GM23338 (cell line): ENCODE results near the gene TRPC6. TPM values are rescaled to one million over a fixed set of nuclear protein-coding genes. Genes with fewer than 3 reads are reported as not detected.
A peak's percentile ranks its signal among the peaks of the same experiment; 100 is the strongest.

Experiments
- ATAC-seq: fragments of 200-7000 bp; cut with Tn5 transposase; 3 replicates; pipeline ENCODE4 v1.9.1; 2020
- DNase-seq: peaks from one replicate; pipeline ENCODE4 v3.0.0-alpha.2; 2015; ENCODE audit warnings: low spot score
- H2AFZ ChIP-seq: fragments of 200-600 bp; sonication (generic); 2 replicates; pipeline ENCODE4 v1.8.0; 2016; ENCODE audit warnings: antibody characterized with exemption, mild to moderate bottlenecking, moderate library complexity
- H3F3A ChIP-seq: fragments of 200-600 bp; sonication (generic); replicated peaks from 2 replicates; pipeline ENCODE4 v1.8.0; 2017; ENCODE audit warnings: antibody characterized with exemption, mixed run types, low read depth
- H3K27ac ChIP-seq: fragments of 200-600 bp; sonication (generic); 2 replicates; pipeline ENCODE4 v1.6.1; 2016; ENCODE audit warnings: low read depth
- H3K27me3 ChIP-seq: fragments of 200-600 bp; sonication (generic); 2 replicates; pipeline ENCODE4 v1.8.0; 2016; ENCODE audit warnings: mild to moderate bottlenecking, mixed run types, moderate library complexity; ENCODE audit not compliant: insufficient read depth
- H3K36me3 ChIP-seq: fragments of 200-600 bp; sonication (generic); 2 replicates; pipeline ENCODE4 v1.8.0; 2016; ENCODE audit warnings: mild to moderate bottlenecking; ENCODE audit not compliant: insufficient read depth
- H3K4me1 ChIP-seq: fragments of 200-600 bp; sonication (generic); 2 replicates; pipeline ENCODE4 v1.8.0; 2016; ENCODE audit warnings: mild to moderate bottlenecking, moderate library complexity; ENCODE audit not compliant: insufficient read depth
- H3K4me2 ChIP-seq: fragments of 200-600 bp; sonication (generic); 2 replicates; pipeline ENCODE4 v1.7.1; 2017; ENCODE audit warnings: mixed run types
- H3K4me3 ChIP-seq: fragments of 200-600 bp; sonication (generic); 2 replicates; pipeline ENCODE4 v1.6.1; 2016; ENCODE audit warnings: mixed run types
- H3K79me2 ChIP-seq: fragments of 200-600 bp; sonication (generic); replicated peaks from 2 replicates; pipeline ENCODE4 v1.8.0; 2017; ENCODE audit warnings: mild to moderate bottlenecking; ENCODE audit not compliant: insufficient read depth
- H3K9me2 ChIP-seq: fragments of 200-600 bp; sonication (generic); 2 replicates; pipeline ENCODE4 v1.8.0; 2017; ENCODE audit not compliant: insufficient read depth
- H4K20me1 ChIP-seq: fragments of 200-600 bp; sonication (generic); replicated peaks from 2 replicates; pipeline ENCODE4 v1.8.0; 2017; ENCODE audit warnings: mild to moderate bottlenecking; ENCODE audit not compliant: insufficient read depth
- H3K27ac Mint-ChIP-seq: 2 replicates; pipeline ENCODE4 v1.8.0; 2020; ENCODE audit warnings: inconsistent platforms, mild to moderate bottlenecking, moderate library complexity, mixed read lengths
- H3K27me3 Mint-ChIP-seq: 3 replicates; pipeline ENCODE4 v1.8.0; 2022; ENCODE audit warnings: low read depth, mild to moderate bottlenecking, moderate library complexity, mixed read lengths, inconsistent platforms; ENCODE audit not compliant: insufficient read depth, poor library complexity
- H3K36me3 Mint-ChIP-seq: 3 replicates; pipeline ENCODE4 v1.8.0; 2021; ENCODE audit warnings: low read depth, mild to moderate bottlenecking, inconsistent platforms, moderate library complexity, mixed read lengths
- H3K4me1 Mint-ChIP-seq: 3 replicates; pipeline ENCODE4 v1.8.0; 2020; ENCODE audit warnings: mild to moderate bottlenecking, inconsistent platforms, mixed read lengths
- H3K4me3 Mint-ChIP-seq: 3 replicates; pipeline ENCODE4 v1.8.0; 2021; ENCODE audit warnings: moderate library complexity, mild to moderate bottlenecking, inconsistent platforms, mixed read lengths
- H3K9me3 Mint-ChIP-seq: 3 replicates; pipeline ENCODE4 v1.8.0; 2020; ENCODE audit warnings: moderate library complexity, mild to moderate bottlenecking, inconsistent platforms, mixed read lengths
- CREB1 ChIP-seq: fragments of 250-450 bp; sonication (Bioruptor Pico); IDR thresholded peaks from 2 replicates; pipeline ENCODE4 v1.5.0; 2020; ENCODE audit warnings: low read depth, mild to moderate bottlenecking, moderate library complexity
- EZH2phosphoT487 ChIP-seq: fragments of 200-600 bp; sonication (generic); IDR thresholded peaks from one replicate; pipeline ENCODE4 v1.8.1; 2018; ENCODE audit warnings: antibody characterized with exemption; ENCODE audit not compliant: unreplicated experiment
- POLR2AphosphoS5 ChIP-seq: IDR thresholded peaks from 2 replicates; pipeline ENCODE4 v1.6.1; 2016; ENCODE audit warnings: antibody characterized with exemption, low read depth
- STAT1 ChIP-seq: IDR thresholded peaks from one replicate; pipeline ENCODE4 v1.6.1; 2016; ENCODE audit warnings: antibody characterized with exemption; ENCODE audit not compliant: unreplicated experiment
- ZNF114 ChIP-seq: fragments of 250-450 bp; sonication (Bioruptor Pico); IDR thresholded peaks from 2 replicates; pipeline ENCODE4 v1.5.0; 2020; ENCODE audit warnings: mild to moderate bottlenecking, moderate library complexity
- ZNF331 ChIP-seq: fragments of 250-450 bp; sonication (Bioruptor Pico); IDR thresholded peaks from 2 replicates; pipeline ENCODE4 v1.5.0; 2020; ENCODE audit warnings: low read depth, mild to moderate bottlenecking, moderate library complexity
- polyA plus RNA-seq: library from polyadenylated mRNA; unstranded; fragments of >200 nt; fragmentation: Nextera tagmentation; extraction: Ambion mirVana; gene quantifications from 2 replicates; pipeline ENCODE4 v1.2.1, GENCODE V29; 2016
- total RNA-seq: library from RNA; depleted of rRNA; stranded (reverse); fragments of >200 nt; shearing (Covaris generic); gene quantifications from 2 replicates; pipeline ENCODE4 v1.2.3, GENCODE V29; 2014
- TF ChIP-seq, protein P1 (sequence below): IDR thresholded peaks from 2 replicates; pipeline ENCODE4 v1.6.1; 2016; ENCODE audit warnings: antibody characterized with exemption
- TF ChIP-seq, protein P2 (sequence below), 2 experiments: fragments of 200-600 bp in 1 of 2; sonication (generic) in 1 of 2; conservative IDR thresholded peaks; 2 replicates each; pipeline versions ENCODE4 v1.5.1 to v1.6.1; 2016 to 2017; ENCODE audit warnings: antibody characterized with exemption in 2 of 2, low read depth in 2 of 2, mild to moderate bottlenecking in 2 of 2, moderate library complexity in 1 of 2
- TF ChIP-seq, protein P3 (sequence below): IDR thresholded peaks from one replicate; pipeline ENCODE4 v1.6.1; 2018; ENCODE audit warnings: antibody characterized with exemption; ENCODE audit not compliant: unreplicated experiment
- TF ChIP-seq, protein P4 (sequence below): fragments of 250-450 bp; sonication (Bioruptor Pico); IDR thresholded peaks from 2 replicates; pipeline ENCODE4 v1.5.0; 2020; ENCODE audit warnings: mild to moderate bottlenecking, moderate library complexity

The TRPC6 gene
- total and polyA plus RNA-seq, 2 experiments from 2014 or later = 0.05 to 4.4 TPM

DNA sequence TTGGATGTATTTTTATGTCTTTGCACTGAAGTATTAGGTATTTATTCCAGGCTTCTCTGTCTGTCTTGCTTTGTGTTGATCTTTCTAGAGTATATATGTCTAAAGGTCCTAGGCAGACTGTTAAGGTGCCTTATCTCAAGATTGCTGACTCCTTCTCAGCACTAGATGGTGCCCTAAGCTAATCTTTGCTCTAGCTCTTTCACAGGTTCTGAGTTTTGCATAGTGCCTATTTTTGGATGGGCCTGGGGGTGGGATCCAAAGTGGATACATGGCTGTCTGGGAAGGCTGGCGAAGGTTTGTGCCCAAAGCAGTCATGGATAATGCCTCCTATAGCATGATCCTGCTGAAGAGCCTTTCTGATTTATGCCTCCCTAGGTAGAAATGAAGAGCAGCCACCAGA lies 154.9 kb downstream of the TRPC6 start:
- peak; percentile 98 for ATAC-seq
- Mint-ChIP-seq H3K9me3 (no peaks in the 10 kb centered on the region), H3K36me3 (no peaks in the 10 kb centered on the region), H3K4me3 (no peak overlapping the region), H3K27me3 (peaks cover 3% of the 10 kb centered on the region), H3K4me1 (peaks cover 13% of the 10 kb centered on the region), H3K27ac (no peak overlapping the region)
- no peaks in the 10 kb centered on the region for H3K36me3 ChIP-seq
- H2AFZ ChIP-seq = peak overlapping the region; percentile 73
- H3K4me3 ChIP-seq = no peak overlapping the region
- 0 out of 2 replicates have a peak, but pooled peaks cover 6% of the 10 kb centered on the region for H3K4me1 ChIP-seq
- no peak overlapping the region for H3K27ac ChIP-seq
- TF ChIP-seq EZH2phosphoT487 (no peak), ZNF114 (CRISPR knock-in tag) (no peak), CREB1 (CRISPR knock-in tag) (no peak), STAT1 (no peak), ZNF331 (CRISPR knock-in tag) (no peak)
- TF ChIP-seq, protein P1, sequence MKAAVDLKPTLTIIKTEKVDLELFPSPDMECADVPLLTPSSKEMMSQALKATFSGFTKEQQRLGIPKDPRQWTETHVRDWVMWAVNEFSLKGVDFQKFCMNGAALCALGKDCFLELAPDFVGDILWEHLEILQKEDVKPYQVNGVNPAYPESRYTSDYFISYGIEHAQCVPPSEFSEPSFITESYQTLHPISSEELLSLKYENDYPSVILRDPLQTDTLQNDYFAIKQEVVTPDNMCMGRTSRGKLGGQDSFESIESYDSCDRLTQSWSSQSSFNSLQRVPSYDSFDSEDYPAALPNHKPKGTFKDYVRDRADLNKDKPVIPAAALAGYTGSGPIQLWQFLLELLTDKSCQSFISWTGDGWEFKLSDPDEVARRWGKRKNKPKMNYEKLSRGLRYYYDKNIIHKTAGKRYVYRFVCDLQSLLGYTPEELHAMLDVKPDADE = no peak
- TF ChIP-seq, protein P2, sequence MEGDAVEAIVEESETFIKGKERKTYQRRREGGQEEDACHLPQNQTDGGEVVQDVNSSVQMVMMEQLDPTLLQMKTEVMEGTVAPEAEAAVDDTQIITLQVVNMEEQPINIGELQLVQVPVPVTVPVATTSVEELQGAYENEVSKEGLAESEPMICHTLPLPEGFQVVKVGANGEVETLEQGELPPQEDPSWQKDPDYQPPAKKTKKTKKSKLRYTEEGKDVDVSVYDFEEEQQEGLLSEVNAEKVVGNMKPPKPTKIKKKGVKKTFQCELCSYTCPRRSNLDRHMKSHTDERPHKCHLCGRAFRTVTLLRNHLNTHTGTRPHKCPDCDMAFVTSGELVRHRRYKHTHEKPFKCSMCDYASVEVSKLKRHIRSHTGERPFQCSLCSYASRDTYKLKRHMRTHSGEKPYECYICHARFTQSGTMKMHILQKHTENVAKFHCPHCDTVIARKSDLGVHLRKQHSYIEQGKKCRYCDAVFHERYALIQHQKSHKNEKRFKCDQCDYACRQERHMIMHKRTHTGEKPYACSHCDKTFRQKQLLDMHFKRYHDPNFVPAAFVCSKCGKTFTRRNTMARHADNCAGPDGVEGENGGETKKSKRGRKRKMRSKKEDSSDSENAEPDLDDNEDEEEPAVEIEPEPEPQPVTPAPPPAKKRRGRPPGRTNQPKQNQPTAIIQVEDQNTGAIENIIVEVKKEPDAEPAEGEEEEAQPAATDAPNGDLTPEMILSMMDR (conservative IDR thresholded peaks at IDR 0.05; ENCODE audit: low read depth in 2 of 2) = peak; percentile 79 to 89
- TF ChIP-seq, protein P3, sequence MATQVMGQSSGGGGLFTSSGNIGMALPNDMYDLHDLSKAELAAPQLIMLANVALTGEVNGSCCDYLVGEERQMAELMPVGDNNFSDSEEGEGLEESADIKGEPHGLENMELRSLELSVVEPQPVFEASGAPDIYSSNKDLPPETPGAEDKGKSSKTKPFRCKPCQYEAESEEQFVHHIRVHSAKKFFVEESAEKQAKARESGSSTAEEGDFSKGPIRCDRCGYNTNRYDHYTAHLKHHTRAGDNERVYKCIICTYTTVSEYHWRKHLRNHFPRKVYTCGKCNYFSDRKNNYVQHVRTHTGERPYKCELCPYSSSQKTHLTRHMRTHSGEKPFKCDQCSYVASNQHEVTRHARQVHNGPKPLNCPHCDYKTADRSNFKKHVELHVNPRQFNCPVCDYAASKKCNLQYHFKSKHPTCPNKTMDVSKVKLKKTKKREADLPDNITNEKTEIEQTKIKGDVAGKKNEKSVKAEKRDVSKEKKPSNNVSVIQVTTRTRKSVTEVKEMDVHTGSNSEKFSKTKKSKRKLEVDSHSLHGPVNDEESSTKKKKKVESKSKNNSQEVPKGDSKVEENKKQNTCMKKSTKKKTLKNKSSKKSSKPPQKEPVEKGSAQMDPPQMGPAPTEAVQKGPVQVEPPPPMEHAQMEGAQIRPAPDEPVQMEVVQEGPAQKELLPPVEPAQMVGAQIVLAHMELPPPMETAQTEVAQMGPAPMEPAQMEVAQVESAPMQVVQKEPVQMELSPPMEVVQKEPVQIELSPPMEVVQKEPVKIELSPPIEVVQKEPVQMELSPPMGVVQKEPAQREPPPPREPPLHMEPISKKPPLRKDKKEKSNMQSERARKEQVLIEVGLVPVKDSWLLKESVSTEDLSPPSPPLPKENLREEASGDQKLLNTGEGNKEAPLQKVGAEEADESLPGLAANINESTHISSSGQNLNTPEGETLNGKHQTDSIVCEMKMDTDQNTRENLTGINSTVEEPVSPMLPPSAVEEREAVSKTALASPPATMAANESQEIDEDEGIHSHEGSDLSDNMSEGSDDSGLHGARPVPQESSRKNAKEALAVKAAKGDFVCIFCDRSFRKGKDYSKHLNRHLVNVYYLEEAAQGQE = no peak
- H3F3A ChIP-seq = no peaks in the 10 kb centered on the region
- H4K20me1 ChIP-seq = no peaks in the 10 kb centered on the region
- H3K27me3 ChIP-seq = no peaks in the 10 kb centered on the region
- H3K9me2 ChIP-seq = no peaks in the 10 kb centered on the region
- DNase-seq = peak; percentile 74
- no peak overlapping the region for H3K4me2 ChIP-seq
- H3K79me2 ChIP-seq = no peaks in the 10 kb centered on the region

DNA sequence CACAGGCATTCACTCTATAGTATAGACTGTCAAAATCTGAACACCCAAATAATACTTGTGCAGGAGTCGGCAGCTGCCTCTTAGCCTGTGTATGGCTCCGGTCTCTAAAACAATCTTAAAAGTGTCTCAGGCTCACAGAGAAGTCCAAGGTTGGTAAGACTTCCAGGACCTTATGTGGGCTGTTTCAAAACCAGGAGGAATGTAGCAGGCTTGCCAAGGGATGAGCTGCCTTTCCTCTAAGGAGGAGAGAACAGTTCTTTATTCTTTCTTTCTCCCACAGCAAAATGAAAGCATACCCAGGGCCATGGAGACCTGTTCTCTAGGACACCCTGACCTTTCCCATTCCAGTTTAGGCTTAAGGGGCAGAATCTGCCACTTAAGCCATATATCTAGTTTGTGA lies 176.5 kb downstream of the TRPC6 start:
- no peaks in the 10 kb centered on the region for H3K27me3 ChIP-seq
- H4K20me1 ChIP-seq = no peaks in the 10 kb centered on the region
- no peaks in the 10 kb centered on the region for H3F3A ChIP-seq
- no peak overlapping the region for H3K4me3 ChIP-seq
- Mint-ChIP-seq H3K36me3 (no peaks in the 10 kb centered on the region), H3K4me3 (no peak overlapping the region), H3K9me3 (no peaks in the 10 kb centered on the region), H3K27me3 (no peaks in the 10 kb centered on the region), H3K4me1 (peaks cover 2% of the 10 kb centered on the region; the same call in 1 of the 3 replicates), H3K27ac (no peak overlapping the region)
- DNase-seq (no peak), ATAC-seq (no peak)
- no peak overlapping the region for H3K27ac ChIP-seq
- H3K9me2 ChIP-seq = no peaks in the 10 kb centered on the region
- no peak overlapping the region for H3K4me2 ChIP-seq
- no peaks in the 10 kb centered on the region for H3K36me3 ChIP-seq
- no peak overlapping the region for H2AFZ ChIP-seq
- H3K79me2 ChIP-seq = no peaks in the 10 kb centered on the region
- no peaks in the 10 kb centered on the region for H3K4me1 ChIP-seq
- TF ChIP-seq, protein P4, sequence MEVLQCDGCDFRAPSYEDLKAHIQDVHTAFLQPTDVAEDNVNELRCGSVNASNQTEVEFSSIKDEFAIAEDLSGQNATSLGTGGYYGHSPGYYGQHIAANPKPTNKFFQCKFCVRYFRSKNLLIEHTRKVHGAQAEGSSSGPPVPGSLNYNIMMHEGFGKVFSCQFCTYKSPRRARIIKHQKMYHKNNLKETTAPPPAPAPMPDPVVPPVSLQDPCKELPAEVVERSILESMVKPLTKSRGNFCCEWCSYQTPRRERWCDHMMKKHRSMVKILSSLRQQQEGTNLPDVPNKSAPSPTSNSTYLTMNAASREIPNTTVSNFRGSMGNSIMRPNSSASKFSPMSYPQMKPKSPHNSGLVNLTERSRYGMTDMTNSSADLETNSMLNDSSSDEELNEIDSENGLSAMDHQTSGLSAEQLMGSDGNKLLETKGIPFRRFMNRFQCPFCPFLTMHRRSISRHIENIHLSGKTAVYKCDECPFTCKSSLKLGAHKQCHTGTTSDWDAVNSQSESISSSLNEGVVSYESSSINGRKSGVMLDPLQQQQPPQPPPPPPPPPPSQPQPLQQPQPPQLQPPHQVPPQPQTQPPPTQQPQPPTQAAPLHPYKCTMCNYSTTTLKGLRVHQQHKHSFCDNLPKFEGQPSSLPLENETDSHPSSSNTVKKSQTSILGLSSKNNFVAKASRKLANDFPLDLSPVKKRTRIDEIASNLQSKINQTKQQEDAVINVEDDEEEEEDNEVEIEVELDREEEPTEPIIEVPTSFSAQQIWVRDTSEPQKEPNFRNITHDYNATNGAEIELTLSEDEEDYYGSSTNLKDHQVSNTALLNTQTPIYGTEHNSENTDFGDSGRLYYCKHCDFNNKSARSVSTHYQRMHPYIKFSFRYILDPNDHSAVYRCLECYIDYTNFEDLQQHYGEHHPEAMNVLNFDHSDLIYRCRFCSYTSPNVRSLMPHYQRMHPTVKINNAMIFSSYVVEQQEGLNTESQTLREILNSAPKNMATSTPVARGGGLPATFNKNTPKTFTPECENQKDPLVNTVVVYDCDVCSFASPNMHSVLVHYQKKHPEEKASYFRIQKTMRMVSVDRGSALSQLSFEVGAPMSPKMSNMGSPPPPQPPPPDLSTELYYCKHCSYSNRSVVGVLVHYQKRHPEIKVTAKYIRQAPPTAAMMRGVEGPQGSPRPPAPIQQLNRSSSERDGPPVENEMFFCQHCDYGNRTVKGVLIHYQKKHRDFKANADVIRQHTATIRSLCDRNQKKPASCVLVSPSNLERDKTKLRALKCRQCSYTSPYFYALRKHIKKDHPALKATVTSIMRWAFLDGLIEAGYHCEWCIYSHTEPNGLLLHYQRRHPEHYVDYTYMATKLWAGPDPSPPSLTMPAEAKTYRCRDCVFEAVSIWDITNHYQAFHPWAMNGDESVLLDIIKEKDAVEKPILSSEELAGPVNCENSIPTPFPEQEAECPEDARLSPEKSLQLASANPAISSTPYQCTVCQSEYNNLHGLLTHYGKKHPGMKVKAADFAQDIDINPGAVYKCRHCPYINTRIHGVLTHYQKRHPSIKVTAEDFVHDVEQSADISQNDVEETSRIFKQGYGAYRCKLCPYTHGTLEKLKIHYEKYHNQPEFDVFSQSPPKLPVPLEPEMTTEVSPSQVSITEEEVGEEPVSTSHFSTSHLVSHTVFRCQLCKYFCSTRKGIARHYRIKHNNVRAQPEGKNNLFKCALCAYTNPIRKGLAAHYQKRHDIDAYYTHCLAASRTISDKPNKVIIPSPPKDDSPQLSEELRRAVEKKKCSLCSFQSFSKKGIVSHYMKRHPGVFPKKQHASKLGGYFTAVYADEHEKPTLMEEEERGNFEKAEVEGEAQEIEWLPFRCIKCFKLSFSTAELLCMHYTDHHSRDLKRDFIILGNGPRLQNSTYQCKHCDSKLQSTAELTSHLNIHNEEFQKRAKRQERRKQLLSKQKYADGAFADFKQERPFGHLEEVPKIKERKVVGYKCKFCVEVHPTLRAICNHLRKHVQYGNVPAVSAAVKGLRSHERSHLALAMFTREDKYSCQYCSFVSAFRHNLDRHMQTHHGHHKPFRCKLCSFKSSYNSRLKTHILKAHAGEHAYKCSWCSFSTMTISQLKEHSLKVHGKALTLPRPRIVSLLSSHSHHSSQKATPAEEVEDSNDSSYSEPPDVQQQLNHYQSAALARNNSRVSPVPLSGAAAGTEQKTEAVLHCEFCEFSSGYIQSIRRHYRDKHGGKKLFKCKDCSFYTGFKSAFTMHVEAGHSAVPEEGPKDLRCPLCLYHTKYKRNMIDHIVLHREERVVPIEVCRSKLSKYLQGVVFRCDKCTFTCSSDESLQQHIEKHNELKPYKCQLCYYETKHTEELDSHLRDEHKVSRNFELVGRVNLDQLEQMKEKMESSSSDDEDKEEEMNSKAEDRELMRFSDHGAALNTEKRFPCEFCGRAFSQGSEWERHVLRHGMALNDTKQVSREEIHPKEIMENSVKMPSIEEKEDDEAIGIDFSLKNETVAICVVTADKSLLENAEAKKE = no peak
- TF ChIP-seq ZNF114 (CRISPR knock-in tag) (no peak), POLR2AphosphoS5 (no peak)
